Thoracic aorta (tissue), 2 donors: ENCODE measurements around the gene MRPL14. TPM values are rescaled to one million over a fixed set of nuclear protein-coding genes. Genes with fewer than 3 reads are reported as not detected.

Experiments used
- ATAC-seq: fragments of 150-250 bp; one replicate; pipeline ENCODE4 v1.8.0; 2017; ENCODE audit warnings: low read depth; ENCODE audit not compliant: insufficient number of reproducible peaks, low FRiP score
- DNase-seq: peaks from one replicate; pipeline ENCODE4 v3.0.0-alpha.2; 2020; ENCODE audit warnings: low spot score
- H3K27ac ChIP-seq, 2 donors: fragments of 200-600 bp; sonication (generic); 1 replicate in 1 of 2; 2 replicates in 1 of 2; pipeline ENCODE4 v1.5.1; 2016; ENCODE audit warnings: mild to moderate bottlenecking in 2 of 2, moderate library complexity in 2 of 2
- H3K27me3 ChIP-seq: fragments of 200-600 bp; sonication (generic); replicated peaks from 2 replicates; pipeline ENCODE4 v1.6.0; 2016; ENCODE audit warnings: mild to moderate bottlenecking; ENCODE audit not compliant: insufficient read depth
- H3K36me3 ChIP-seq: fragments of 200-600 bp; sonication (generic); one replicate; pipeline ENCODE4 v1.5.1; 2016
- H3K4me1 ChIP-seq, 2 donors: fragments of 200-600 bp; sonication (generic); 1 replicate in 1 of 2; 2 replicates in 1 of 2; pipeline versions ENCODE4 v1.5.1 to v1.6.0; 2016; ENCODE audit warnings: low read depth in 2 of 2, mild to moderate bottlenecking in 1 of 2; ENCODE audit not compliant: control insufficient read depth in 1 of 2
- H3K4me3 ChIP-seq: fragments of 200-600 bp; sonication (generic); 2 replicates; pipeline ENCODE4 v1.5.1; 2016; ENCODE audit warnings: mild to moderate bottlenecking
- H3K9me3 ChIP-seq: fragments of 200-600 bp; sonication (generic); 2 replicates; pipeline ENCODE4 v1.5.1; 2016
- CTCF ChIP-seq: fragments of 200-600 bp; sonication (generic); IDR thresholded peaks from one replicate; pipeline ENCODE4 v1.5.1; 2019; ENCODE audit warnings: antibody characterized with exemption
- total RNA-seq, 2 donors: library from RNA; depleted of rRNA; stranded (reverse); fragments of >200 nt; gene quantifications; one replicate each; pipeline versions ENCODE4 v1.1.0 to v1.2.3, GENCODE V29; 2016

MRPL14 gene
- total RNA-seq, 2 donors from 2014 or later, result 31.0 to 32.4 TPM

DNA sequence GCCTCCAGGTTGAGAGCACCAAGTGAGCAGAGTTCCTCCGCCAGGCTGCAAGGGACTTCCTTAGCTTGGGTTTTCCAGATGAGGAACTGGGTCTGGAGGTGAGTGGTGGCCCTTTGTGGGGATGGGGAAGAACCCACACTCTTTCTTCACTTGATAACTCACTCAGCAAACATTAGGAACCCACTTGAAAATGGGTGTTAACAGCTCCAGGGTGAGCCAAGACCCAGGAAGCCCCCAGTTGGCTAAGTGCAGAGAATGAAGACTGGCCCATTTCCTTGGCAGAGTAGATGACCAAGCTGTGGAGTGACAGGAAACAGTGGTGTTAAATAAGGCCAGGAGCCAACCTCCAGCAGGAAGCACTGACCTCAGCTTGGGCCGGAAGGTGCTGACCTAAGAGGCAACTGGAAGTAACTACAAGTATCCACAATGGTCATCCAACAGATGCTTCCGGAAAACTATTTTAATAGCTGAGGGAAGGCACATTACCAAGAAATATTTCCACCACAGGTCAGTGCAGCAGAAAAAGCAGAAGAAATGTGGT is 22.7 kb downstream of the MRPL14 start:
- ATAC-seq (no peak), DNase-seq (no peak)
- TF ChIP-seq CTCF, result no peak
- Histone ChIP-seq H3K27ac (no peak overlapping the region), H3K9me3 (no peaks in the 10 kb centered on the region), H3K36me3 (peaks cover 9% of the 10 kb centered on the region), H3K4me3 (no peak overlapping the region), H3K4me1 (peaks cover 0 to 6% of the 10 kb centered on the region in 2 donors), H3K27me3 (no peaks in the 10 kb centered on the region)

GRCh38 chr6:44102527-44102926 is 24.7 kb downstream of the MRPL14 start:
- ATAC-seq (no peak), DNase-seq (no peak)
- H3K4me1 ChIP-seq, result peaks cover 0 to 6% of the 10 kb centered on the region in 2 donors
- H3K27me3 ChIP-seq, result no peaks in the 10 kb centered on the region
- no peak for TF ChIP-seq CTCF
- H3K27ac ChIP-seq, result no peak overlapping the region
- H3K4me3 ChIP-seq, result no peak overlapping the region
- H3K9me3 ChIP-seq, result no peaks in the 10 kb centered on the region
- H3K36me3 ChIP-seq, result peaks cover 9% of the 10 kb centered on the region

- no peak for TF ChIP-seq CTCF
- ATAC-seq (no peak), DNase-seq (no peak)
- Histone ChIP-seq H3K4me1 (peaks cover 0 to 6% of the 10 kb centered on the region in 2 donors), H3K9me3 (no peaks in the 10 kb centered on the region), H3K27me3 (no peaks in the 10 kb centered on the region), H3K36me3 (peaks cover 9% of the 10 kb centered on the region), H3K27ac (no peak overlapping the region), H3K4me3 (no peak overlapping the region)
Measured at GRCh38 chr6:44101832-44102231, 25.4 kb downstream of the MRPL14 start.

GRCh38 chr6:44100088-44100550 is 27.1 kb downstream of the MRPL14 start:
- no peaks in the 10 kb centered on the region for H3K9me3 ChIP-seq
- DNase-seq (no peak), ATAC-seq (no peak)
- no peak overlapping the region for H3K4me3 ChIP-seq
- H3K27ac ChIP-seq, result no peak overlapping the region
- H3K36me3 ChIP-seq, result peaks cover 9% of the 10 kb centered on the region
- TF ChIP-seq CTCF, result no peak
- H3K4me1 ChIP-seq, result peaks cover 0 to 2% of the 10 kb centered on the region in 2 donors
- H3K27me3 ChIP-seq, result no peaks in the 10 kb centered on the region

- Histone ChIP-seq H3K27me3 (no peaks in the 10 kb centered on the region), H3K27ac (no peak overlapping the region), H3K9me3 (no peaks in the 10 kb centered on the region), H3K36me3 (peaks cover 7% of the 10 kb centered on the region), H3K4me3 (no peak overlapping the region), H3K4me1 (no peaks in the 10 kb centered on the region)
- no peak for TF ChIP-seq CTCF
- DNase-seq, result no peak
- no peak for ATAC-seq
Measured at GRCh38 chr6:44099192-44099591, 28.1 kb downstream of the MRPL14 start.
